SH-SY5Y (cell line): ENCODE data around the gene FGF6.

ENCODE experiments used
- GATA2 ChIP-seq: IDR thresholded peaks from 2 replicates; pipeline ENCODE4 v1.6.1; 2011; ENCODE audit warnings: mild to moderate bottlenecking, low read depth, low read length
- GATA3 ChIP-seq: IDR thresholded peaks from 2 replicates; pipeline ENCODE4 v1.6.1; 2011; ENCODE audit warnings: low read depth, mild to moderate bottlenecking, low read length, moderate library complexity

DNA sequence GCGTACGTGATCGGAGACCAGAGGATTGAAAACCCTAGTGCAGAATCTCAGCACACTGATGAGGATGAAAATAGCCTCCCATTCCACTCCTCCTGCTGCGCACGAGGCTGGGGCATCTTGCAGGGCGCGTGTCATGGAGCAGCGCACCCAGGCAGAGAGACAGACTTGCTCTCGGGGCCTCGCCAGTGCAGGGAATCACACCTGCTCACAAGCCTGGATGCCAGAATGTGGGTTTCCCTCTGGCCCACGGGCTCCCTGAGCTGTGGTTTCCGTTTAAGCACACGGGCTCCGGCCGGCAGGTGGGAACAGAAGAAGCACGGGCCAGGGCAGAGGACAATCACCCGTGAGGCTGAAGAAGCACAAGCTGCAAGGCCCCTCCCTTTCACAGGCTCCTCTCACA lies 2.0 kb downstream of the FGF6 start:
- TF ChIP-seq GATA2: no peak
- no peak for TF ChIP-seq GATA3
